Epithelial cell of esophagus (primary cell): ENCODE data around the gene PLA2G2C.

Experiments
- DNase-seq: peaks from one replicate; pipeline ENCODE4 v3.0.0; 2010; ENCODE audit warnings: low read depth
- H3K4me3 ChIP-seq: 2 replicates; pipeline ENCODE4 v1.5.1; 2011; ENCODE audit warnings: mild to moderate bottlenecking, low read length, control low read depth
- CTCF ChIP-seq: IDR thresholded peaks from 2 replicates; pipeline ENCODE4 v1.5.1; 2011; ENCODE audit warnings: low read depth, mild to moderate bottlenecking, low read length, control low read depth, inconsistent platforms; ENCODE audit not compliant: insufficient read depth; ENCODE audit errors: missing control alignments

PLA2G2C gene

DNA sequence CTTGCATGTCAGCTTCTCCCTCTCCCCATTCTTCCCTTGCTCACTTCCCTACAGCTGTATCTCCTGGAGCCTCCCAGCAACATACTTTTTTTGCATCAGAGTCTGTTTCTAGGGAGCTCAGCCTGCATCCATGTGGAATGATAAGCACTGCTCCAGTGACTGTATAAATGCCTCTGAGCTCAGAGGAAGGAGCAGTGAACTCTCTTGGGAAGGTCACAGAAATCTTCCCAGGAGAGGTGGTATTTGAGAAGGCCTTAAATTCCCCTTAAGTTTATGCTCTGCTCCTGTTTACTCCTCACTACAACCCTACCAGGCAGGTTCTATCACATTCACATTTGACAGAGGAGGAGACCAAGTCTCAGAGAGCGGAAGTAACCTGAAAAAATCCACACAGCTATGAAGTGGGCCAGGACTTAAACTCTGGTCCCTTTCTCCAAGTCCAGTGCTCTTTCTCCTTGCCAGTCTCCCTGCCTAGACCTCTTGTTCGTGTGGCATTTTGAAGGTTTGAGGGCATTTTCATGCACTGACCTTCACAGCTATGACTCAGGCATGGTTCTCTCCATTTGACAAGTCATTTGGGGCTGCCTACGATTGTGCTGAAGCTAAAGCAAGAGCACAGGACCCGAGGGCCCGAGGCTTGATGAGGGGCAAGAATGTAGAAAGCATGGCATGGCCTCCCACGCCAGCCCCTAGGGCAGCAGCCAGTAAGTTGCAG is 6.0 kb downstream of the PLA2G2C start:
- no peak for TF ChIP-seq CTCF
- no peak overlapping the region for H3K4me3 ChIP-seq
- DNase-seq: no peak

DNA sequence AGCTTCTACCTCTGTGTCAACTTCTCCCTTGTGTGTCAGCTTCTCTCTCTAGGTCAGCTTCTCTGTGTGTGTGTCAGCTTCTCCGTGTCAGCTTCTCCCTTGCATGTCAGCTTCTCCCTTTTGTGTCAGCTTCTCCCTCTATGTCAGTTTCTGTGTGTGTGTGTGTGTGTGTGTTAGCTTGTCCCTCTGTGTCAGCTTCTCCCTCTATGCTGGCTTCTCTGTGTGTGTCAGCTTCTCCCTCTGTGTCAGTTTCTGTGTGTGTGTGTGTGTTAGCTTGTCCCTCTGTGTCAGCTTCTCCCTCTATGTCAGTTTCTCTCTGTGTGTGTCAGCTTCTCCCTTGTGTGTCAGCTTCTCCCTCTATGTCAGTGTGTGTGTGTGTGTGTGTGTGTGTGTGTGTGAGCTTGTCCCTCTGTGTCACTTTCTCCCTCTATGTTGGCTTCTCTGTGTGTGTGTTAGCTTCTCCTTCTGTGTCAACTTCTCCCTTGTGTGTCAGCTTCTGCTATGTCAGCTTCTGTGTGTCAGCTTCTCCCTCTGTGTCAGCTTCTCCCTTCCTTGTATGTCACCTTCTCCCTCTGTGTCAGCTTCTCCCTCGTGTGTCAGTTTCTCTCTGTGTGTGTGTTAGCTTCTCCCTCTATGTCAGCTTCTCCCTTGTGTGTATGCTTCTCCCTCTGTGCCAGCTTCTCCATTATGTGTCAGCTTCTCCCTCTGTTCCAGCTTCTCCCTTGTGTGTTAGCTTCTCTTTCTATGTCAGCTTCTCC is 6.8 kb downstream of the PLA2G2C start:
- no peak for TF ChIP-seq CTCF

DNA sequence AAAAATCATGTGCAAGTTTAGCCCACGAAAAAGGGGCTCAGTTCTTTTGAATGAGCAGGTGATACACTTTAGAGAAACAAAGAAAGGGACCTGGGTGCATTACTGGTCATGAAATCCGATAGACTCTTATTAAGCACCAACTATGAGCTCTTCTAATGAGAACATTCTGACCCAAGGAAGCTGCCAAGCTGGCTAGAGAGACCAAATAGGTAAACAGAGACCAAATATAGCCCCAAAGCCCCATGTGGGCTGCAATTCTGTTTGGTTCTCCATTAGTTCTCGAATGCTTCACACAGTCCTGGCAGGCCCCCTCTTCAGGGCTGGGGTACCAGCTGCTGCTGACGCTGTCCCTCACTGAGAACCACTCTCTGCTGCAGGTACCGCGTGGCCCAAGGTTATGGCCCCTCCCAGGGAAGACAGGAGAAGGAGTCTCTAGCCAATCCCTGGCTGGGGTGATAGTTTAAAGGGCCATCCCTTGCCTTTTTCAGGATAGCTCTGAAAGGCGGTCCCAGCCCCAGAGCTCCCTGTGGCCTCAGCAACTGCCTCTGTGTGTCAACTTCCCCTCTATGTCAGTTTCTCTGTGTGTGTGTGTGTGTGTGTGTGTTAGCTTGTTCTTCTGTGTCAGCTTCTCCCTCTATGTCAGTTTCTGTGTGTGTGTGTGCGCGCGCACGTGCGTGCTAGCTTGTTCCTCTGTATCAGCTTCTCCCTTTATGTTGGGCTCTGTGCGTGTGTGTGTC is 7.5 kb downstream of the PLA2G2C start:
- no peak for DNase-seq
- TF ChIP-seq CTCF: no peak
- H3K4me3 ChIP-seq: no peak overlapping the region

More for the DNA sequence above, 6.8 kb downstream of the PLA2G2C start:
- DNase-seq: no peak
- no peak overlapping the region for H3K4me3 ChIP-seq

- no peak for DNase-seq
- no peak for TF ChIP-seq CTCF
- no peak overlapping the region for H3K4me3 ChIP-seq
Measured at GRCh38 chr1:20174937-20175666, 11.2 kb downstream of the PLA2G2C start.

GRCh38 chr1:20172033-20172590 is 14.2 kb downstream of the PLA2G2C start:
- no peak for DNase-seq
- TF ChIP-seq CTCF: no peak

DNA sequence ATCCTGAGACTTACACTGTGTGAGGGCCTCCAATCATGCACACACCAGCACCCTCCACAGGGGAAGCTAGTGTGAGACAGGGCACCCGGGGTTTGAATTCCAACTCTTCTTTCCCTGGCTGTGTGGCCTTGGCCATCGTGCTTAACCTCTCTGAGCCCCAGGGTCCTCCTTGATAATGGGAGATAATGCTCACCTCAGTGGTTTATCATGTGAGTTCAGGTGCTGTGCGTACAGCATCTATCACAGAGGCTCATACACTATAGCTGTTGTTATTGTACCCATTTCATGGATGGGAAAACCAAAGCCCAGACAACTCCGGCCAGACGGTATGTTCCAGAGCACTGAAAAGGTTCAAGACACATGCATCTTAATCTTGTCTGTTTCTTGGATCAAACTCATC is 16.4 kb downstream of the PLA2G2C start:
- no peak for DNase-seq
- no peak for TF ChIP-seq CTCF
- no peak overlapping the region for H3K4me3 ChIP-seq

More at GRCh38 chr1:20172033-20172590, 14.2 kb downstream of the PLA2G2C start:
- H3K4me3 ChIP-seq: no peak overlapping the region
